Retinal pigment epithelial cell (primary cell): Measurements from ENCODE around the gene ARHGAP35.
A peak's percentile ranks its signal among the peaks of the same experiment; 100 is the strongest.

Experiments
- DNase-seq: peaks from one replicate; pipeline ENCODE4 v3.0.0-alpha.2; 2010; ENCODE audit warnings: low read depth
- H3K4me3 ChIP-seq: 2 replicates; pipeline ENCODE4 v1.5.1; 2011; ENCODE audit warnings: mild to moderate bottlenecking, low read length, control low read depth, moderate library complexity
- TF ChIP-seq, protein P1 (sequence below): conservative IDR thresholded peaks from 2 replicates; pipeline ENCODE4 v1.5.1; 2011; ENCODE audit warnings: low read depth, low read length, control low read depth, inconsistent platforms

Gene ARHGAP35

DNA sequence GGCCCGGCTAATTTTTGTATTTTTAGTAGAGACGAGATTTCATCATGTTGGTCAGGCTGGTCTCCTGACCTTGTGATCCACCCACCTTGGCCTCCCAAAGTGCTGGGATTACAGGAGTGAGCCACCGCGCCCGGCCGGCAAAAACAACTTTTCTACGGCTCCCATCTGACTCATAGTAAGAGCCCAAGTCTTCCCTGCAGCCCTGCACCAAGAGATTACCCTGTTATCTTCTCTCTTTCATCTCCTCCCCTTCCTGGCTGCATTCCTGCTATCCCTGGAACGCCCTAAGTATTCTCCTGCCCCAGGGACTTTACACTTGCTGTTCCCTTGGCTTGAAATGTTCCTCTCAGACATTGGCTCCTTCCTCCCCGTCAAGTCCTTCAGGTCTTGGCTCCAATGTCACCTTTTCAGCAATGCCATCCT lies 16.7 kb upstream of the ARHGAP35 start:
- TF ChIP-seq, protein P1, sequence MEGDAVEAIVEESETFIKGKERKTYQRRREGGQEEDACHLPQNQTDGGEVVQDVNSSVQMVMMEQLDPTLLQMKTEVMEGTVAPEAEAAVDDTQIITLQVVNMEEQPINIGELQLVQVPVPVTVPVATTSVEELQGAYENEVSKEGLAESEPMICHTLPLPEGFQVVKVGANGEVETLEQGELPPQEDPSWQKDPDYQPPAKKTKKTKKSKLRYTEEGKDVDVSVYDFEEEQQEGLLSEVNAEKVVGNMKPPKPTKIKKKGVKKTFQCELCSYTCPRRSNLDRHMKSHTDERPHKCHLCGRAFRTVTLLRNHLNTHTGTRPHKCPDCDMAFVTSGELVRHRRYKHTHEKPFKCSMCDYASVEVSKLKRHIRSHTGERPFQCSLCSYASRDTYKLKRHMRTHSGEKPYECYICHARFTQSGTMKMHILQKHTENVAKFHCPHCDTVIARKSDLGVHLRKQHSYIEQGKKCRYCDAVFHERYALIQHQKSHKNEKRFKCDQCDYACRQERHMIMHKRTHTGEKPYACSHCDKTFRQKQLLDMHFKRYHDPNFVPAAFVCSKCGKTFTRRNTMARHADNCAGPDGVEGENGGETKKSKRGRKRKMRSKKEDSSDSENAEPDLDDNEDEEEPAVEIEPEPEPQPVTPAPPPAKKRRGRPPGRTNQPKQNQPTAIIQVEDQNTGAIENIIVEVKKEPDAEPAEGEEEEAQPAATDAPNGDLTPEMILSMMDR: no peak
- H3K4me3 ChIP-seq: no peak overlapping the region
- DNase-seq: no peak

GRCh38 chr19:46845959-46846459 lies 14.8 kb upstream of the ARHGAP35 start:
- TF ChIP-seq, protein P1: no peak
- no peak for DNase-seq
- H3K4me3 ChIP-seq: no peak overlapping the region

- TF ChIP-seq, protein P1: no peak
- no peak for DNase-seq
Measured at GRCh38 chr19:46847528-46847927, 13.3 kb upstream of the ARHGAP35 start.

GRCh38 chr19:46848389-46848788 lies 12.4 kb upstream of the ARHGAP35 start:
- DNase-seq: no peak
- no peak overlapping the region for H3K4me3 ChIP-seq
- TF ChIP-seq, protein P1: no peak

More at GRCh38 chr19:46847528-46847927, 13.3 kb upstream of the ARHGAP35 start:
- H3K4me3 ChIP-seq: no peak overlapping the region

GRCh38 chr19:46849610-46850009 lies 11.2 kb upstream of the ARHGAP35 start:
- TF ChIP-seq, protein P1: no peak
- peak overlapping the region; percentile 90 for H3K4me3 ChIP-seq
- no peak for DNase-seq

GRCh38 chr19:46850228-46851203 lies 10.3 kb upstream of the ARHGAP35 start, which contains the start of gene AP2S1:
Gene AP2S1 (minus strand): TSS chr19:46850846. CDS start chr19:46850766, 80 bp downstream.
- H3K4me3 ChIP-seq: peak within 1 kb of the TSS; percentile 90
- DNase-seq: peak; percentile 98
- TF ChIP-seq, protein P1: no peak
